Astrocyte (in vitro differentiated cells and primary cell): ENCODE measurements around the gene TBX6. TPM values are rescaled to one million over a fixed set of nuclear protein-coding genes. Genes with fewer than 3 reads are reported as not detected.

Experiments
- DNase-seq: peaks from one replicate; pipeline ENCODE4 v3.0.0-alpha.2; 2010; ENCODE audit warnings: low read depth
- FAIRE-seq: peaks from 2 replicates; lab custom pipeline; 2011; peaks lifted over from hg19 to GRCh38; lab: Jason Lieb, UNC
- H2AFZ ChIP-seq: 2 replicates; pipeline ENCODE4 v1.6.0; 2012; ENCODE audit warnings: low read depth, low read length, inconsistent platforms
- H3K27ac ChIP-seq: 2 replicates; pipeline ENCODE4 v1.5.1; 2011; ENCODE audit warnings: low read depth, low read length, inconsistent platforms
- H3K27me3 ChIP-seq: 2 replicates; pipeline ENCODE4 v1.6.0; 2011; ENCODE audit warnings: low read length, inconsistent platforms; ENCODE audit not compliant: insufficient read depth
- H3K36me3 ChIP-seq: 2 replicates; pipeline ENCODE4 v1.5.1; 2011; ENCODE audit warnings: low read length, inconsistent platforms; ENCODE audit not compliant: insufficient read depth
- H3K4me1 ChIP-seq: 2 replicates; pipeline ENCODE4 v1.5.1; 2011; ENCODE audit warnings: low read length, inconsistent platforms; ENCODE audit not compliant: insufficient read depth
- H3K4me2 ChIP-seq: 2 replicates; pipeline ENCODE4 v1.6.0; 2012; ENCODE audit warnings: low read length, inconsistent platforms
- H3K4me3 ChIP-seq: 2 replicates; pipeline ENCODE4 v1.5.1; 2011; ENCODE audit warnings: low read depth, mild to moderate bottlenecking, low read length, inconsistent platforms; ENCODE audit not compliant: insufficient read depth
- H3K79me2 ChIP-seq: 2 replicates; pipeline ENCODE4 v1.6.0; 2012; ENCODE audit warnings: mild to moderate bottlenecking, low read length, inconsistent platforms; ENCODE audit not compliant: insufficient read depth
- H3K9ac ChIP-seq: 2 replicates; pipeline ENCODE4 v1.6.0; 2012; ENCODE audit warnings: mild to moderate bottlenecking, low read length, inconsistent platforms
- H3K9me3 ChIP-seq: 2 replicates; pipeline ENCODE4 v1.5.1; 2012; ENCODE audit warnings: low read depth, mild to moderate bottlenecking, low read length, inconsistent platforms; ENCODE audit not compliant: insufficient read depth
- H4K20me1 ChIP-seq: 2 replicates; pipeline ENCODE4 v1.6.0; 2012; ENCODE audit warnings: low read length, inconsistent platforms; ENCODE audit not compliant: insufficient read depth
- H3K27ac Mint-ChIP-seq: one replicate; pipeline ENCODE4 v1.8.0; 2021; ENCODE audit warnings: mild to moderate bottlenecking, mixed read lengths; ENCODE audit not compliant: unreplicated experiment
- H3K27me3 Mint-ChIP-seq: one replicate; pipeline ENCODE4 v1.8.0; 2021; ENCODE audit warnings: low read depth, mixed read lengths; ENCODE audit not compliant: unreplicated experiment
- H3K36me3 Mint-ChIP-seq: one replicate; pipeline ENCODE4 v1.8.0; 2021; ENCODE audit warnings: low read depth, mixed read lengths; ENCODE audit not compliant: unreplicated experiment
- H3K4me1 Mint-ChIP-seq: one replicate; pipeline ENCODE4 v1.8.0; 2021; ENCODE audit warnings: low read depth, mixed read lengths; ENCODE audit not compliant: unreplicated experiment
- H3K4me3 Mint-ChIP-seq: one replicate; pipeline ENCODE4 v1.8.0; 2021; ENCODE audit warnings: mild to moderate bottlenecking, moderate library complexity, mixed read lengths; ENCODE audit not compliant: unreplicated experiment
- H3K9me3 Mint-ChIP-seq: one replicate; pipeline ENCODE4 v1.8.0; 2021; ENCODE audit warnings: mild to moderate bottlenecking, mixed read lengths; ENCODE audit not compliant: unreplicated experiment
- EZH2 ChIP-seq: IDR thresholded peaks from 2 replicates; pipeline ENCODE4 v1.6.1; 2012; ENCODE audit warnings: mild to moderate bottlenecking, low read length, inconsistent platforms; ENCODE audit not compliant: insufficient read depth
- total RNA-seq: library from RNA; stranded (reverse); gene quantifications from 2 replicates; pipeline ENCODE4 v1.2.1, GENCODE V29; 2021
- TF ChIP-seq, protein P1 (sequence below): IDR thresholded peaks from 2 replicates; pipeline ENCODE4 v1.5.1; 2011; ENCODE audit warnings: low read depth, mild to moderate bottlenecking, inconsistent platforms, low read length, moderate library complexity; ENCODE audit not compliant: insufficient read depth

The TBX6 gene
- total RNA-seq, 1 donor from 2014 or later: 0.27 TPM

DNA sequence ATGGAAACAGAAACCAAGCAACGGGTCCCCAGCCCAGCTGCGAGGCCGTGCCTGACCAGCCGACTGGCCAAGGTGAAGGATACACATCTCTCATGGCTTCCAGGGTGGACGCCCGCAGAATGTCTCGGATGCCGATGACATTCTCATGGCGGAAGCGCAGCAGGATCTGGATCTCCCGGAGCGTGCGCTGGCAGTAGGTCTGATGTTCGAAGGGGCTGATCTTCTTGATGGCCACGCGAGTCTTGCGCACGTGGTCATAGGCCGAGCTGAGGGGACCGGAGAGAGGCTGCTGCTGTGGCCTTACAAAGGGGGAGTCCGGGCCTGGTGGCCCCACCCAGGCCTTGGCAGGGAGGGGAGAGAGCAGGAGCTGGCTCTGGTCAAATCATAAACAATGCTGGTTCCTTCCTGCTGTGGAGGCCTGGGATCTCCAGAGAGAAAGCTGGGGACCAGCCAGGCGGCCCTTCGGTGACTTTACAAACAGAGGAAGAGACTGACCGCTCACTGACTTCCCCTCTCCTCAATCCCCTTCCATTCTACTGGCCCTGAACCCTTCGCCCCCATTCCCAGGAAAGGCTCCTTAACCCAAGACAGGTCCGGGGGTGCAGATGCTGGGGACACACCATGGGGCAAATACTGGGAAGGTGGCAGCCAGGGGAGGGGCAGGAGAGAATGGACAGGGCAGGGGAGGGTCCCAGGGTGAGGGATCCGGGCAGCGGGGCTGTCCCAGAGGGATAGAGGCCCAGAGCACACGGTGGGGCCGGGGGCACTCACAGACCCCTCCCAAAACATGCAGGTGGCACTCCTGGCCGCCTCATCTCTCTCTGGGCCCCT, 30.2 kb upstream of the TBX6 start:
- peaks cover 5% of the 10 kb centered on the region for H3K27me3 Mint-ChIP-seq
- peak overlapping the region; percentile 88 for H3K4me3 Mint-ChIP-seq
- no peaks in the 10 kb centered on the region for H4K20me1 ChIP-seq
- H3K79me2 ChIP-seq: peaks cover 4% of the 10 kb centered on the region
- peak overlapping the region; percentile 72 for H2AFZ ChIP-seq
- TF ChIP-seq, protein P1, sequence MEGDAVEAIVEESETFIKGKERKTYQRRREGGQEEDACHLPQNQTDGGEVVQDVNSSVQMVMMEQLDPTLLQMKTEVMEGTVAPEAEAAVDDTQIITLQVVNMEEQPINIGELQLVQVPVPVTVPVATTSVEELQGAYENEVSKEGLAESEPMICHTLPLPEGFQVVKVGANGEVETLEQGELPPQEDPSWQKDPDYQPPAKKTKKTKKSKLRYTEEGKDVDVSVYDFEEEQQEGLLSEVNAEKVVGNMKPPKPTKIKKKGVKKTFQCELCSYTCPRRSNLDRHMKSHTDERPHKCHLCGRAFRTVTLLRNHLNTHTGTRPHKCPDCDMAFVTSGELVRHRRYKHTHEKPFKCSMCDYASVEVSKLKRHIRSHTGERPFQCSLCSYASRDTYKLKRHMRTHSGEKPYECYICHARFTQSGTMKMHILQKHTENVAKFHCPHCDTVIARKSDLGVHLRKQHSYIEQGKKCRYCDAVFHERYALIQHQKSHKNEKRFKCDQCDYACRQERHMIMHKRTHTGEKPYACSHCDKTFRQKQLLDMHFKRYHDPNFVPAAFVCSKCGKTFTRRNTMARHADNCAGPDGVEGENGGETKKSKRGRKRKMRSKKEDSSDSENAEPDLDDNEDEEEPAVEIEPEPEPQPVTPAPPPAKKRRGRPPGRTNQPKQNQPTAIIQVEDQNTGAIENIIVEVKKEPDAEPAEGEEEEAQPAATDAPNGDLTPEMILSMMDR: no peak
- no peak for TF ChIP-seq EZH2
- peaks cover 7% of the 10 kb centered on the region for H3K4me1 Mint-ChIP-seq
- H3K36me3 ChIP-seq: peaks cover 9% of the 10 kb centered on the region
- no peak overlapping the region for H3K27ac Mint-ChIP-seq
- no peaks in the 10 kb centered on the region for H3K9me3 Mint-ChIP-seq
- no peaks in the 10 kb centered on the region for H3K27me3 ChIP-seq
- FAIRE-seq (no peak), DNase-seq (no peak)
- H3K4me2 ChIP-seq: peak overlapping the region; percentile 97
- no peaks in the 10 kb centered on the region for H3K9me3 ChIP-seq
- H3K9ac ChIP-seq: peak overlapping the region; percentile 83
- H3K36me3 Mint-ChIP-seq: no peaks in the 10 kb centered on the region
- no peak overlapping the region for H3K27ac ChIP-seq
- H3K4me3 ChIP-seq: peak overlapping the region; percentile 72
- H3K4me1 ChIP-seq: peaks cover 17% of the 10 kb centered on the region

DNA sequence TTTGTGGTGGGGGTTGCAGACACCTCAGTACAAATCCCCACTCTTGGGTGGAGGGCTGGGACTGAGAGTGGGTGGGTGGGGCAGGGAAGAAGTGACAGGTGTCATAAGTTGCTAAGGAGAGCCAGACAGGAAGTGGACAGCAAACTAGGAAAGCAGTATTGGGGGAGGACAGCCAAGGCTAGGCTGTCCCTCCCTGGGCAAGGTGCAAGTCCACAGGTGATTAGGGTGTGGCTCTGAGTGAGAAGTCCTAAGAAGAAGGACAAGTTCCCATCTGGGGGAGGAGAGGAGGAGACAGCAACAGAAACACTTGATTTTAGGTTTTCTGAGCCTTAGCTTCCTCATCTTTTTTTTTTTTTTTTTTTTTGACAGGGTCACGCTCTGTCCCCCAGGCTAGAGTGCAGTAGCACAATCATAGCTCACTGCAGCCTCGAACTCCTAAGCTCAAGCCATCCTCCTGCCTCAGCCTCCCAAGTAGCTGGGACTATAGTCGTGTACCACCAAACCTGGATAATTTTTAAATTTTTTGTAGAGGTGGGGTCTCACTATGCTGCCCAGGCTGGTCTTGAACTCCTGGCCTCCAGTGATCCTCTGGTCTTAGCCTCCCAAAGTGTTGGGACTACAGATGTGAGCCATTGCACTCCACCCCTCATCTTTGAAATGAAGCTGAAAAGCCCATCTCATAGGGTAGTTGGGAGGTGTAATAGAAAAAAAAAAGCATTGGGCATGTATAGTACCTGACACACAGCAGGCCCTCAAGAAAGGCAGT, 28.8 kb upstream of the TBX6 start:
- no peaks in the 10 kb centered on the region for H3K9me3 ChIP-seq
- H3K27me3 Mint-ChIP-seq: peaks cover 4% of the 10 kb centered on the region
- peaks cover 17% of the 10 kb centered on the region for H3K4me1 ChIP-seq
- FAIRE-seq: no peak
- no peak overlapping the region for H3K9ac ChIP-seq
- no peaks in the 10 kb centered on the region for H3K9me3 Mint-ChIP-seq
- no peak overlapping the region for H3K4me3 ChIP-seq
- DNase-seq: no peak
- H3K4me1 Mint-ChIP-seq: peaks cover 7% of the 10 kb centered on the region
- H3K4me3 Mint-ChIP-seq: no peak overlapping the region
- no peak overlapping the region for H2AFZ ChIP-seq
- H3K27ac Mint-ChIP-seq: no peak overlapping the region
- no peak overlapping the region for H3K27ac ChIP-seq
- peaks cover 9% of the 10 kb centered on the region for H3K36me3 ChIP-seq
- H3K36me3 Mint-ChIP-seq: peaks cover 2% of the 10 kb centered on the region
- H3K79me2 ChIP-seq: peaks cover 4% of the 10 kb centered on the region
- no peak overlapping the region for H3K4me2 ChIP-seq
- no peak for TF ChIP-seq EZH2
- TF ChIP-seq, protein P1: no peak
- no peaks in the 10 kb centered on the region for H3K27me3 ChIP-seq
- H4K20me1 ChIP-seq: no peaks in the 10 kb centered on the region
